ENCODE results near the gene FAM222B. TPM values are rescaled to one million over a fixed set of nuclear protein-coding genes. Genes with fewer than 3 reads are reported as not detected.

Gene FAM222B
- total and polyA plus RNA-seq, 2 of the 4 experiments (the other 2 are of a cell fraction): 2.5 to 10.8 TPM

GRCh38 chr17:28861393-28862203, 19.0 kb upstream of the FAM222B start:
- POLR2A ChIA-PET (ENCODE audit: unreplicated experiment): no interaction called here
- no peak overlapping the region for H2AFZ ChIP-seq (replicated peaks; ENCODE audit: low read length, poor library complexity)
- H4K20me1 ChIP-seq (ENCODE audit: insufficient read depth, low read length): no peaks in the 10 kb centered on the region
- H2AK9ac ChIP-seq (replicated peaks; ENCODE audit: low read depth, low read length, poor library complexity): no peak overlapping the region
- peaks cover 23% of the 10 kb centered on the region for H3K36me3 ChIP-seq (ENCODE audit: control insufficient read depth, insufficient read depth, low read length)
- H3K18ac ChIP-seq (ENCODE audit: low read depth, low read length): no peak overlapping the region
- H4K91ac ChIP-seq (ENCODE audit: insufficient read depth, low read depth, low read length): no peak overlapping the region
- H3K4me3 ChIP-seq (ENCODE audit: insufficient read depth, low read depth, low read length): no peak overlapping the region
- in situ Hi-C loops (cut with MboI; ENCODE audit: low sequenced_read_pairs) (no loop called here), intact Hi-C loops (cut with micrococcal nuclease) (no loop called here), dilution Hi-C loops (cut with HindIII; ENCODE audit: low sequenced_read_pairs, unreplicated experiment) (no loop called here)
- CTCF ChIA-PET: no interaction called here
- no peaks in the 10 kb centered on the region for H3K9me1 ChIP-seq (ENCODE audit: insufficient read depth, low read length)
- H3K23ac ChIP-seq (ENCODE audit: low read depth, low read length): no peak overlapping the region
- H3K4ac ChIP-seq (ENCODE audit: low read depth, low read length): no peak overlapping the region
- no peak overlapping the region for H2BK15ac ChIP-seq (ENCODE audit: low read depth, low read length)
- no peak overlapping the region for H4K5ac ChIP-seq (ENCODE audit: low read depth, low read length)
- no peak for TF ChIP-seq SMC3 (IDR thresholded peaks at IDR 0.05; ENCODE audit: low read depth, low read length)
- TF ChIP-seq CTCF (conservative IDR thresholded peaks at IDR 0.05; ENCODE audit: low read depth, low read length): no peak
- TF ChIP-seq, protein P1, sequence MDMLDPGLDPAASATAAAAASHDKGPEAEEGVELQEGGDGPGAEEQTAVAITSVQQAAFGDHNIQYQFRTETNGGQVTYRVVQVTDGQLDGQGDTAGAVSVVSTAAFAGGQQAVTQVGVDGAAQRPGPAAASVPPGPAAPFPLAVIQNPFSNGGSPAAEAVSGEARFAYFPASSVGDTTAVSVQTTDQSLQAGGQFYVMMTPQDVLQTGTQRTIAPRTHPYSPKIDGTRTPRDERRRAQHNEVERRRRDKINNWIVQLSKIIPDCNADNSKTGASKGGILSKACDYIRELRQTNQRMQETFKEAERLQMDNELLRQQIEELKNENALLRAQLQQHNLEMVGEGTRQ (IDR thresholded peaks at IDR 0.05; ENCODE audit: low read depth, low read length): no peak
- no peak for TF ChIP-seq MAFK (IDR thresholded peaks at IDR 0.05; ENCODE audit: low read depth, low read length)
- no peak for TF ChIP-seq ELK1 (IDR thresholded peaks at IDR 0.05; ENCODE audit: borderline replicate concordance, low read depth, low read length)
- TF ChIP-seq MAZ (IDR thresholded peaks at IDR 0.05; ENCODE audit: borderline replicate concordance, low read depth, low read length): no peak
- TF ChIP-seq RCOR1 (IDR thresholded peaks at IDR 0.05; ENCODE audit: insufficient replicate concordance, low read length): no peak
- no peak for TF ChIP-seq BHLHE40 (IDR thresholded peaks at IDR 0.05; ENCODE audit: low read depth, low read length)
- TF ChIP-seq RAD21 (IDR thresholded peaks at IDR 0.05; ENCODE audit: low read length): no peak
- no peak for TF ChIP-seq FOS (IDR thresholded peaks at IDR 0.05; ENCODE audit: low read depth, low read length)
- no peak for TF ChIP-seq POLR2A (IDR thresholded peaks at IDR 0.05; ENCODE audit: low read depth, low read length)
- TF ChIP-seq CEBPB (IDR thresholded peaks at IDR 0.05; ENCODE audit: low read depth, low read length): no peak
- no peak for TF ChIP-seq RFX5 (IDR thresholded peaks at IDR 0.05; ENCODE audit: low read depth, low read length)
- TF ChIP-seq MXI1 (IDR thresholded peaks at IDR 0.05; ENCODE audit: borderline replicate concordance, low read depth, low read length): no peak
- no peak for TF ChIP-seq NFE2L2 (IDR thresholded peaks at IDR 0.05; ENCODE audit: low read depth, low read length)
- H3K79me1 ChIP-seq (ENCODE audit: low read depth in 1 of 2, low read length in 2 of 2): no peaks in the 10 kb centered on the region; a peak in 1 of 4 replicates
- H3K27ac ChIP-seq (ENCODE audit: insufficient read depth, low read length): no peak overlapping the region
- WGBS, 2 experiments (ENCODE audit: extremely low coverage in 2 of 2, insufficient read length in 1 of 2): 37% methylated on average over 2 of the region's 8 CpGs; no CpG with 5 or more reads in 1 of the 2 experiments
- no peaks in the 10 kb centered on the region for H3K4me1 ChIP-seq (ENCODE audit: control insufficient read depth, insufficient read depth, low read length)
- no peak overlapping the region for H3K4me2 ChIP-seq (ENCODE audit: low read depth, low read length)
- no peak overlapping the region for H2BK120ac ChIP-seq (ENCODE audit: low read depth, low read length)
- H3K9ac ChIP-seq (ENCODE audit: low read depth, low read length): no peak overlapping the region
- H2BK5ac ChIP-seq (ENCODE audit: low read depth, low read length, poor library complexity, severe bottlenecking): no peak overlapping the region
- ATAC-seq (ENCODE audit: low read depth) (no peak), DNase-seq (no peak)
- no peak overlapping the region for H4K8ac ChIP-seq (ENCODE audit: low read depth in 2 of 2, low read length in 2 of 2)
- no peaks in the 10 kb centered on the region for H3K27me3 ChIP-seq (ENCODE audit: control insufficient read depth, insufficient read depth, low read length)
- no TSS peak for BruUV-seq (replicated peaks)
- H2BK20ac ChIP-seq (ENCODE audit: low read depth, low read length): no peak overlapping the region
- H3K56ac ChIP-seq (ENCODE audit: extremely low read depth, insufficient read depth, low read length): no peak overlapping the region
- no peak overlapping the region for H3K14ac ChIP-seq (replicated peaks; ENCODE audit: low read depth, low read length)
- H2AK5ac ChIP-seq (ENCODE audit: low read depth, low read length): no peak overlapping the region
- no peaks in the 10 kb centered on the region for H3K9me3 ChIP-seq (ENCODE audit: control insufficient read depth, insufficient read depth, low read length)

Data from IMR-90 (cell line).